KMS-11 (cell line): ENCODE results near the gene PYROXD2.

ENCODE experiments used
- H2AFZ ChIP-seq: fragments of 200-600 bp; sonication (generic); 2 replicates; pipeline ENCODE4 v1.6.1; 2016; ENCODE audit warnings: antibody characterized with exemption, mixed run types, low read depth
- H3K27ac ChIP-seq: fragments of 200-600 bp; sonication (generic); 2 replicates; pipeline ENCODE4 v1.6.1; 2016; ENCODE audit warnings: mild to moderate bottlenecking, mixed run types
- H3K27me3 ChIP-seq: fragments of 200-600 bp; sonication (generic); 2 replicates; pipeline ENCODE4 v1.6.1; 2017; ENCODE audit warnings: mild to moderate bottlenecking, low read depth, mixed run types, moderate library complexity; ENCODE audit not compliant: insufficient read depth
- H3K36me3 ChIP-seq: fragments of 200-600 bp; sonication (generic); 2 replicates; pipeline ENCODE4 v1.6.1; 2017; ENCODE audit warnings: mild to moderate bottlenecking, mixed run types; ENCODE audit not compliant: insufficient read depth
- H3K4me1 ChIP-seq: fragments of 200-600 bp; sonication (generic); 2 replicates; pipeline ENCODE4 v1.6.1; 2016; ENCODE audit warnings: mild to moderate bottlenecking, low read depth, mixed run types; ENCODE audit not compliant: poor library complexity, severe bottlenecking
- H3K4me2 ChIP-seq: fragments of 200-600 bp; sonication (generic); 2 replicates; pipeline ENCODE4 v1.7.0; 2016; ENCODE audit warnings: mild to moderate bottlenecking, mixed run types
- H3K4me3 ChIP-seq: fragments of 200-600 bp; sonication (generic); IDR thresholded peaks from 2 replicates; pipeline ENCODE4 v1.6.1; 2017; ENCODE audit warnings: low read depth, low read length, mixed read lengths; ENCODE audit not compliant: insufficient read depth
- H3K79me2 ChIP-seq: fragments of 200-600 bp; sonication (generic); 2 replicates; pipeline ENCODE4 v1.6.1; 2016; ENCODE audit warnings: low read depth, mixed run types; ENCODE audit not compliant: insufficient read depth
- H3K9ac ChIP-seq: fragments of 200-600 bp; sonication (generic); 2 replicates; pipeline ENCODE4 v1.6.1; 2016; ENCODE audit warnings: mild to moderate bottlenecking, mixed run types
- H4K20me1 ChIP-seq: fragments of 200-600 bp; sonication (generic); 2 replicates; pipeline ENCODE4 v1.6.1; 2016; ENCODE audit warnings: mild to moderate bottlenecking, mixed run types; ENCODE audit not compliant: insufficient read depth
- TF ChIP-seq, protein P1 (sequence below): fragments of 200-600 bp; sonication (generic); conservative IDR thresholded peaks from 2 replicates; pipeline ENCODE4 v1.6.1; 2017; ENCODE audit warnings: low read depth, mild to moderate bottlenecking, antibody characterized with exemption, low read length, moderate library complexity, mixed read lengths

Gene PYROXD2

DNA sequence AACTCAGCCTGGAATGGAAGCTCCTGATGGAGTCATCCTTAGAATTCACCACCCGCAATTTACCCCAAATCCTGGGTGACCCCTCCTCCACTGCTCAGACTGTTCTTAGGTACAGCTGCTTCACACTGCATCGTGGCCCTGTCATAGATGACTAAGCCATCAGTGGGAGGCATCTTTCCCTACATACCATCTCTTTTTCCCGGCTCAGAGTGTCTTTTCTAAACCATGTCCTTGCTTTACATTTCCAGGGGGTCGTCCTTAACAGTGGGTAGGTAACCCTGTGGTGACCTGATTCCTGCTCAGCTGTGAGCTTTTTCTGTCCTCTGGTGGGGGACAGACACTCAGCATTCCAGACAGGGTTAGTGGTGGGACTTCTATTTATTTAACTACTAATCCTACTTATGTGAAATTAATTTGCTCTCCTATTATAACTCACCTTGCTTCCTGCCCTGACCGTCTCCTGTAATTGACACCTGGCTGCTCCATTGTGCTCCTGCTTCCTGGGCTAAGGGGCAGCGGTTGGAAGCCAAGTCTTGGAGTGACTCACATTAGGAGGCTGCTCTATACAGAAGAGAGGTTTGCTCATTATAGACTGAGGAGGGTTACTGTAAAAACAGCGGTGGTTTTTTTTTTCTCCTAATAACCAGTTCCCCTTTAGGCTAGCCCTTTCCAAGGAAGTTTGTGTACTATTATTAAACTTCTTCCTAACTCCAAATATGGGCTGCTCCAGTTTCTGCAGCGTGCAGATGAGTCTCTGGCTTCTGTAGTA, 40.6 kb downstream of the PYROXD2 start:
- H3K4me1 ChIP-seq, result no peaks in the 10 kb centered on the region
- H3K27ac ChIP-seq, result no peak overlapping the region
- no peaks in the 10 kb centered on the region for H3K27me3 ChIP-seq
- TF ChIP-seq, protein P1, sequence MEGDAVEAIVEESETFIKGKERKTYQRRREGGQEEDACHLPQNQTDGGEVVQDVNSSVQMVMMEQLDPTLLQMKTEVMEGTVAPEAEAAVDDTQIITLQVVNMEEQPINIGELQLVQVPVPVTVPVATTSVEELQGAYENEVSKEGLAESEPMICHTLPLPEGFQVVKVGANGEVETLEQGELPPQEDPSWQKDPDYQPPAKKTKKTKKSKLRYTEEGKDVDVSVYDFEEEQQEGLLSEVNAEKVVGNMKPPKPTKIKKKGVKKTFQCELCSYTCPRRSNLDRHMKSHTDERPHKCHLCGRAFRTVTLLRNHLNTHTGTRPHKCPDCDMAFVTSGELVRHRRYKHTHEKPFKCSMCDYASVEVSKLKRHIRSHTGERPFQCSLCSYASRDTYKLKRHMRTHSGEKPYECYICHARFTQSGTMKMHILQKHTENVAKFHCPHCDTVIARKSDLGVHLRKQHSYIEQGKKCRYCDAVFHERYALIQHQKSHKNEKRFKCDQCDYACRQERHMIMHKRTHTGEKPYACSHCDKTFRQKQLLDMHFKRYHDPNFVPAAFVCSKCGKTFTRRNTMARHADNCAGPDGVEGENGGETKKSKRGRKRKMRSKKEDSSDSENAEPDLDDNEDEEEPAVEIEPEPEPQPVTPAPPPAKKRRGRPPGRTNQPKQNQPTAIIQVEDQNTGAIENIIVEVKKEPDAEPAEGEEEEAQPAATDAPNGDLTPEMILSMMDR, result no peak
- H3K4me2 ChIP-seq, result no peak overlapping the region
- no peak overlapping the region for H3K9ac ChIP-seq
- H3K79me2 ChIP-seq, result no peaks in the 10 kb centered on the region
- no peaks in the 10 kb centered on the region for H3K36me3 ChIP-seq
- H2AFZ ChIP-seq, result no peak overlapping the region
- H4K20me1 ChIP-seq, result no peaks in the 10 kb centered on the region
- no peak overlapping the region for H3K4me3 ChIP-seq

DNA sequence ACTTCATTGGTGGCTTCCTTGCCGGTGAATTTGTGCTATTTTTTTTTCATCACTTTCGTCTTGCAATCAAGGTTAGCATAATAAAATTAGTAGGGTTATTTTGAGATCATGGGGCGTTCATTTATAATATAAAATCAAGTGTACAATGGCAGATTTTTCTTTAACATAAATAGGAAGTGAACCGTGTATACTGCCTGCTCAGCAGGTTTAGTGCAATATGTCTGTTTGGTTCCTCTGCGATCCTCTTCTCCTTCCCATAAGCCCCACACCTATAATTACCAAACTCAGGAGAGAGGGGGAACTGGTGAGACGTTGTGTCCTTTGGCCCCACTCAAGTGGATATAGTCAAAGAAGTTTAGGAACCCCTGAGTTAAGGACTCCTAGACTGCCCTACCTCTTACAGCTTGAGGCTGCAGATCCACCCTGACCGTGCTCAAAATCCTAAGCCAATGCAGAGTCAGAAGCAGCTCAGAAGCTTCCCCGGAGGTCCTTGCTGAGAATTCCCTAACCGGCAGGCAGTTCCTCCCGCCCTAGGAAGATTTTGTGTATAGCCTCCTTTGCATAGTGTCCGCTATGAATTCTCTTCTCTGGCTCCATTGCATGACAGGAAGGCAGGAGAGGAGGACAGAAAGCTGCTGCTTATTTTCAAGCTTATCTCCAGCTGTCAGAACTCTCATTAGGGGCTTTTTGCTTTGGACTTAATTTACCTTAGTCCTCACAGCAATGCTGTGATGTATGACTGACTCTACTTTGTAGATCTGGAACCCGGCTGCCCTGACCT, 41.5 kb downstream of the PYROXD2 start:
- H3K4me3 ChIP-seq, result no peak overlapping the region
- no peaks in the 10 kb centered on the region for H3K36me3 ChIP-seq
- H3K9ac ChIP-seq, result no peak overlapping the region
- no peak overlapping the region for H2AFZ ChIP-seq
- H3K79me2 ChIP-seq, result no peaks in the 10 kb centered on the region
- no peaks in the 10 kb centered on the region for H3K4me1 ChIP-seq
- TF ChIP-seq, protein P1, result no peak
- H3K27me3 ChIP-seq, result no peaks in the 10 kb centered on the region
- no peaks in the 10 kb centered on the region for H4K20me1 ChIP-seq
- no peak overlapping the region for H3K27ac ChIP-seq
- no peak overlapping the region for H3K4me2 ChIP-seq

DNA sequence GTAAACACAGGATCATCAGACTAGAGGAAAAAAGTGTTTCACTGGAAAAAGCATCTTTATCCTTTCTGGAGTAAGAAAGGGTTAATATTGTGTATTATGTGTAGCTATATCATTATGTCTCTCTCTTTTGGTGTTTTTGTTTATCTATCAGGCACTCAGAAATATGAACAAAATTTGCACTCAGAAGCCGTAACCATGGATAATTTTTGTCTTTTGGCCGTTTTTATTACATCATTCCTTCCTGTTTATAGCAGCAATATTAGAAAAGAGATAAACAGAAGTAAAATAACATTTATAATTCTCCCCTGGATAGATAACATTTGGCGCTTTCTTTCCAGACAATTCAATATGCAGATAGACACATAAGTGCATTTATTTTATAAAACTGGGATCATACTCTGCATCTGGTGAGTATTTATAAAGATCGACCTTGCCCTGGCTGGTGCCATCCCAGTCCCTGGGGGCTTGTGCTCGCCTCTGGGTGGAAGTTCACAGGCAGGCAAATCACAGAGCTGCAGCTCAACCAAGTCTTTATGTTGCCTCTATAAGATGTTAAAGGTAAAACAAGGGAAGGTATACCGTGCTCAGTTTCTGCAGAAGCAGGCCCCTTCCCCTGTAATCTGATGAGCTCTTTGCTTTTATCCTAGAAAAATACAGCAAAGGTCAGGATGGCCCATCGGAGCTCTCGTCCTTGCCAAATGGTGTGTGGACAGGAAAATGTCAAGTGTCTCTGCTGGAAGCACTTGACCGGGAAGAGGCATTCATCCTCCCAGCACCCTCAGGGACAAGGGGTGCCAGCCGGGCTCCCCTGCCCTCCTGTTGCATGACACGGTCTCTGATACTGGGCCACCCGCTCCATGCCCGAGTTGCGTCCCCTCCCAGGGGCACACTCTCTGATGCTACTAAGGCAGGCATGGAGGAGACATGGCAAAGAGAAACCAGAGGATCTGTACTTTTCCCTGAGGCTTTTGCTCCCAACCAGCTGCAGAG, 43.9 kb downstream of the PYROXD2 start:
- no peak overlapping the region for H2AFZ ChIP-seq
- no peaks in the 10 kb centered on the region for H3K79me2 ChIP-seq
- H3K4me1 ChIP-seq, result no peaks in the 10 kb centered on the region
- H3K4me3 ChIP-seq, result no peak overlapping the region
- H3K27me3 ChIP-seq, result no peaks in the 10 kb centered on the region
- no peak overlapping the region for H3K4me2 ChIP-seq
- no peak overlapping the region for H3K27ac ChIP-seq
- no peaks in the 10 kb centered on the region for H3K36me3 ChIP-seq
- H3K9ac ChIP-seq, result no peak overlapping the region
- TF ChIP-seq, protein P1, result no peak
- H4K20me1 ChIP-seq, result no peaks in the 10 kb centered on the region

DNA sequence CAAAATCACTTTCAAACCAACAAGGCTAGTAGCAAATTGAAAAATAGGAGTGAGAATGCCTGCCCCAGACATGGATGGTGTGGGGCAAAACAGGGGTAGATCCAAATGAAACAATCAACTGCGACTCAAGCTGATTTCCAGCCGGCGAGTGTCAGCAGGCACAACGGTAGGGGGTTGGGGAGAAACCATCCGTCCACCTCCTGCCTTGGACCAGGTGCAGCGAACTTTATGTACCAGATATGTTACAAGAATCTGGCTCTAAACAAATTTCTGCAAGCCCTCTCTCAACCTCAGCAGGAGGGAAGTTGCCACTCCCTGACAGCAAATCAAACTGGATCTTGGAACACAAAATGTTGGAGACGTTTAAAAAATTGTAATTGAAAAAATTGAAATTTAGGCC, 45.2 kb downstream of the PYROXD2 start:
- no peak overlapping the region for H3K27ac ChIP-seq
- H3K36me3 ChIP-seq, result no peaks in the 10 kb centered on the region
- H3K27me3 ChIP-seq, result no peaks in the 10 kb centered on the region
- no peaks in the 10 kb centered on the region for H4K20me1 ChIP-seq
- no peaks in the 10 kb centered on the region for H3K4me1 ChIP-seq
- no peak overlapping the region for H3K9ac ChIP-seq
- TF ChIP-seq, protein P1, result no peak
- H3K79me2 ChIP-seq, result no peaks in the 10 kb centered on the region
- H2AFZ ChIP-seq, result no peak overlapping the region
- no peak overlapping the region for H3K4me2 ChIP-seq
- H3K4me3 ChIP-seq, result no peak overlapping the region
